ENCODE measurements around the gene SERPINE2.
"Not testable (repeated sequence)": the region's sequence is repeated elsewhere in the genome, so short reads cannot be mapped to it uniquely, and the experiment has no call there.

Gene SERPINE2

DNA sequence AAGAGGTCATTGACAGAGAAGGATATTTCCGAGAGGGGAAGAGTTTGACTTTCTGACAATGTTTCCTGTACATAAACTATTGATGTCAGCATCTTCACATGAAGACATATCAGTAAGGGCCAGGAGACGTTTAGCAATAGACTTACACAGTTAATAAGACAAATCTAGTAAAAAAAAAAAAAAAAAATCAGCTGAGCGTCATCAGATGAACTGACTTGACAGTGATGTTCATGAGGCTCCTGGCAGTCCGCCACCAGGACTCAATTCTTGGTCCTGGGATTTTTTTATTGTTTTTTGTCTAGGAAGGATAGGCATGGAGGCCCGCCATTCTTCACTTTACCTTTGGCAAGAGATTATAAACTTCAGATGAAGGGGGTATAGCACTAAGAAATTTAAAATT is 67.4 kb downstream of the SERPINE2 start:
- FAIRE-seq, result no peak

DNA sequence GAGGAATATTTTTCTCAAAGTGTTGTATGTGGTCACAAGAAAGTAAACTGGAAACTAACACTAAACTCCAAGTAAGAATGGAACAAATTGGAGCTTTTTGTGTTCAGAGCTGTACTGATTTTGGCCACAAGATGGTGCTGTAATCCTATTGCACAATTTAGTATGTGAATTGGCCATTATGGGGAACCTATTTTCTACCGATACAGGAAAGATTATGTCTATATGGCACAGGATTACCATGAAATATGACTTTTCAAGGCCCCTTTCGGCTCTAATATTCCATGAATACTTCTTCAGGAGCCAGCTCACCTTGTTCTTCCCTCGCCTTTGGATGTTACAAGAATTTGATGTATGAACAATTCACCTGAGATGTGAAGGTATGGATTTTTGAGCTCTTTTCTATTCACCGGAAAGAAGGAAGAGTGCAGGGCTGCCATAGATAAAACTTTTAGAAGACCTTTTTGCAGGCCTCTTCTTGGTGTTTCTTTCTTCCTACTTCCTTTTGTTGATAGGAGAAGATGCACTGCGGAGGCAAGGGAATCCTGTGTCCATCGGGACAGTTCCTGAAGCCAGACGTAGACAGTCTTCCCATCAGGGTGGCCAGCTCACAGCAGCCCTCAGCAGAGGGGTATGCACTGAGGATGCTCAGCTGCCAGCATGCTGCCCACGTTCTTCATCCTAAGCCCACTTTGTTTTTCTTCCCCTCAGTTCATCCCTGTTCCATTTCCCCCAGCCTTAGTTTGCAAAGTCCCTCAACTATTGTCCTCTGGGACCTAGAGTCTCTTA is 68.5 kb downstream of the SERPINE2 start:
- peak; percentile 98 for FAIRE-seq

DNA sequence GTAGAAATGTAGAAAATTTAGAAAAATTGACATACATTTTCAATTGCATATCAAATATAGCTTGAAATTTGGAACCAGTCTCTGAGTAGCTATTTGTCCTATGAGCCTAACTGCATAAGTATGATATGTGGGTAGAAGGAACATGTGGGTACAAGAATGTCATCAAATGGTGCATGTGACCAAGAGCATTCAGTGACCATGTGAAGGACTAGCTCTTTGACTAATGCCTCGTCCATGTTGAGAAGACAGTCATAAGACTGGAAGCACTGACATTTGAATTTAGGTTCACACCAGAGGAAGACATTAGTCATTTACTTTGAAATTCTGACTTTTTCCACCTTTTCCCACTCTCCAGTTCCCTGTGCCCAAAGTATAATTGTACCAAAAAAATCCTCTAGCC is 69.2 kb downstream of the SERPINE2 start:
- no peak for FAIRE-seq

GRCh38 chr2:223969315-223969714 is 69.8 kb downstream of the SERPINE2 start:
- no peak for FAIRE-seq

DNA sequence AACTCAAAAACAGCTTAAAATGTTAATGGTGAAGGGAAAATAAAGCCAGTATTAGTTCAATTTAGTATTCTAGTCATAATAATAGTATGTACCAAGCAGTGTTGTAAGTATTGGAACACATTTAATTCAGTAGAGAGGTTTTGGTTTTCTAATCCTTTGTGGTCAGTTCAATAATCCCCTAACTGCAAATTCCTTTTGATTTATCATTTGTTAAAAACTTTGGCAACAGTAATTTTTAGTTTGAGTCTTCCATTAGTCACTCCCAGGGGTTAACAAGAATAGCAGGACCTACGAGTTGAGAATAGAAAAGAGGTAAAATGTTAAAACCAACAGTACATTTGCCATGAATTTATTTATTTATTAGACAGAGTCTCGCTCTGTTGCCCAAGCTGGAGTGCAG is 71.1 kb downstream of the SERPINE2 start:
- FAIRE-seq, result no peak

DNA sequence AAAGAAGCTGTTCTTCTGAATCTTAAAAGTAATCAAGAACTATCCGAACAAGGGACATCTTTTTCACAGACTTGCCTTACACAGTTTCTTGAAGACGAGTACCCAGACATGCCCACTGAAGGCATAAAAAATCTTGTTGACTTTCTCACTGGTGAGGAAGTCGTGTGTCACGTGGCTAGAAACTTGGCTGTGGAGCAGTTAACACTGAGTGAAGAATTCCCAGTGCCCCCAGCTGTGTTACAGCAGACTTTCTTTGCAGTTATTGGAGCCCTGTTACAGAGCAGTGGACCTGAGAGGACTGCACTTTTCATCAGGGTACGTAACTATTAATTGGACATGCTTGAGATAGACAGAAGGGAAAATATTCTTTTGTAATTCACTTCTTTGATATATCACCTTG is 79.4 kb downstream of the SERPINE2 start:
- FAIRE-seq, result no peak

DNA sequence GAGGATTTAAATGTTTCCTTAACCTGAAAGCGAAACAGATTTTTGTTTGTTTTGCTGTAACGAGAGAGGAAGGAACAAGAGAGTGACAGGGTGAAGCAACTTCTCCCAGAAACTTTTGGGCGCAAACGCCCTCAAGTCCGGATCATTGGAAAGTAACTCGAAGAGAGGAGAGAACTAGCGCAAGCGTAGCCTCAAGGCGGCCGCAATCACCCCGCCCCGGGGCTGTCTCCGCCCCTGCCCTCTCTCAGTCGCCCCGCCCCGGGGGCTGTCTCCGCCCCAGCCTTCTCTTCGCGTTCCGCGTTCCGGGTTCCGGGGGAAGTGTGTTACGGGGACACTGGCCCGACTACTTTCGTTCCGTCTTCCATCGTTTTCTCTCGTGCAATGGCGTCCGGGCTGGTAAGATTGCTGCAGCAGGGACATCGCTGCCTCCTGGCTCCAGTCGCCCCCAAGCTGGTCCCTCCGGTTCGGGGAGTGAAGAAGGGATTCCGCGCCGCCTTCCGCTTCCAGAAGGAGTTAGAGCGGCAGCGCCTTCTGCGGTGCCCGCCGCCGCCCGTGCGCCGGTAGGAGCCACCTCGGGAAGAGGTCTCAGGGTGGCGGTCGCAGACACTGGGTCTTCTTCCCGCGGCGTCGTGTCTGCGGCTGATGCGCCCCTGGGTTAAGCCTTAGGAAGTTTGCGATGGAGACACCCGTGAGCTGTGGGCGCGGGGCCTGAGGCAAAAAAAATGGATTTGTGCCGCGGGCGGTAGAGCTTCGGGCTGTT is 81.8 kb downstream of the SERPINE2 start, which contains the start of gene MRPL44:
Gene MRPL44 (plus strand): TSS at position 372 of the 760 bp plus-strand sequence. CDS start 10 bp downstream, at position 382.
- peak; percentile 96 for FAIRE-seq

DNA sequence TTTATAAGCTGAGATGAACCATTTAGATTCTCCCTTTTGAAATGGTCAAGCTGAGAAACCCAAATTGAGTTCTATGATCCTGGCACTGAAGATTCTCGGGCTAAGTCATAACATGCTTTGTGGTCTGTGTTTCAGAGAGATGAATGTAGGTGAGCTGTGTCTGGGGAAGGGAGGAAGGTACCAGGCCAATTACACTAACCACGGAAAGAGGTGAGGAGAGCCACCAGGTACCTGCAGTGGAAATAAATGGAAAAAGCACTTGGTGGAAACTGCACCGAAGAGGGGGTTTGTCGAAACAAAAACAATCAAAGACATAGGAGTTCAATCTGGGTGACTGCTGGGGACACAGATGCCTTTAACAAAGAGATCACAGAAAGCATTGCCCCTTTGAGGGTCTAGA is 82.8 kb downstream of the SERPINE2 start:
- FAIRE-seq, result no peak

DNA sequence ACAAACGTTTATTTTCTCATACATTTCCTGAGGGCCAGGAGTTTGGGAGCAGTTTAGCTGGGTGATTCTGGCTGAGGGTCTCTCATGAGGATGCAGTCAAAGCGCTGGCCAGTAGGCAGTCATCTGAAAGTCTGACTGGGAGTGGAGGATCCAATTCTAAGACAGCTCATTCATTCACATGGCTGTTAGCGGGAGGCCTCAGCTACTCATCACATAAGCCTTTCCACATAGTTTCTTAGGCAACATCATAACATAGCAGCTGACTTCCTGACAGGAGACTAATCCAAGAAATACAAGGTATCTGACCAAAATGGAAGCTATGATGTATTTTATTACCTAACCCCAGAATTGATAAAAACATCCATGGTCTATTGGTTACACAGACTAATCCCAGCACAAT is 84.7 kb downstream of the SERPINE2 start:
- no peak for FAIRE-seq

DNA sequence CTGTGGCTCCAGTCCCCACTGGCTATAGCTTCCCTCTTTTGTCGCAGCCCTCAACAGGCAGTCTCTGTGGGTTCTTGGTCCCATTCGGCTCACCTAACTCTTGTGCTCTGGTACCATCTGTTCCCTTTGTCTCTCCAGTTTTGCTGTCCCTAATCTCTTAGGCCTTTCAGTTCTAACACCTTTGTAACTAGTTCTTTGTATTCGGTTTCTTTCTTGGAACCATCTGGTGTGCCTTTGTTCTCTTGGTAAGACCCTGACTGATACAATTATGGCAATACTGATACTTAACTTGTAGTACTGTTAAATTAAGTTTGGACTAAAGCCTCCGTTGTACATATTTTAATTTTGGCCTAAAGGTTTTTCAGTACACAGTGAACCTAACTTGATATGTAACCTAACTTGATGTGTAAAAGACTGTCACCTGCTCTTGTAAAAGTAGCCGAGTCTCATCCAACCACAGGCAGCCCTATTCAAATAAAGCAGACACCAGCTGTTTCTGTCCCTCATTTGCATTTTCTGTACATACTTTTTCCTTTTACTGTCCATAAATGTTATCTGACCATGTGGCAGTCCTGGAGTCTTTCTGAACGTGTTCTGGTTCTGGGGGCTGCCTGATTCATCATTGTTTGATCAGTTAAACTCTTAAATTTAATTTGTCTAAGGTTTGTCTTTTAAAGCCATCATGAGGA is 86.7 kb downstream of the SERPINE2 start:
- FAIRE-seq, result no peak

DNA sequence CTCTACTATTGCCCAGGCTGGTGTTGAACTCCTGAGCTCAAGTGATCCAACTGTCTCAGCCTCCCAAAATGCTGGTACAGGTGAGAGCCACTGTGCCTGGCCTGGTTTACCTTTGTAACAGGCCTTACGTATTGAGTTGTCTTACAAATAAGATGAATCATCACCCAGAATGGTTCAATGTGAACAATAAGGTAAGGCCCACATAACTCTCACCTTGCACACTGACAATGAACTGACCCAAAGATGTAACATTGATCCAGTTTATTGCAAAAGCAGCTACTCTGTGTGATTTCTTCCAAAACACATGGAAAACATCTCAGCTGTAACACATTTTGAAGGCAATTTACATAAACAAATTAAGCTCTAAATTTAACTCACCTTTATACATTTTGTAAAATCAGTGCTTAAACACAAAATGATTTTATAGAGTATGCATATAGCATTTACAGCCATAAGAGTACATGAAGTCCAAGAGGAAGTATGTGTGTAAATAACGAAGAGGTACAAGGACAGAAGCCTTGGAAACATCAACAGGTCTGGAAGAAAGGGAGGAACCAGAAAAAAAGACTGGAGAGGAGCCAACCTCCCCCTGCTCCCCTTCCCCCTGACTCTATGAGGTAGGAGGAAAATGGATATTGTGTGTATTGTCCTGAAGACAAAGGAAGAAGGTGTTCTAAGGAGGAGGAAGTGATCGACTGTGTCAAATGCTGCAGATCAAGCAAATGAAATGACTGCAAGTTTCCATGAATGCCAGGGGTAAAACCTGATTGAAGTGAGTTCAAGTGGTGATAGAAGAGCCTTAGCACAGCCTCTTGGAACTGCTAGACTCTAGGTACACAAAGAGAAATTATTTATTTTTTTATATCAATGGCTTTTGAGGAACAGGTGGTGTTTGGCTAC is 88.4 kb downstream of the SERPINE2 start:
- FAIRE-seq, result no peak

GRCh38 chr2:223949241-223949840 is 89.7 kb downstream of the SERPINE2 start:
- FAIRE-seq, result no peak

- no peak for FAIRE-seq
These were observed 91.3 kb downstream of the SERPINE2 start for GRCh38 chr2:223947711-223948205.

DNA sequence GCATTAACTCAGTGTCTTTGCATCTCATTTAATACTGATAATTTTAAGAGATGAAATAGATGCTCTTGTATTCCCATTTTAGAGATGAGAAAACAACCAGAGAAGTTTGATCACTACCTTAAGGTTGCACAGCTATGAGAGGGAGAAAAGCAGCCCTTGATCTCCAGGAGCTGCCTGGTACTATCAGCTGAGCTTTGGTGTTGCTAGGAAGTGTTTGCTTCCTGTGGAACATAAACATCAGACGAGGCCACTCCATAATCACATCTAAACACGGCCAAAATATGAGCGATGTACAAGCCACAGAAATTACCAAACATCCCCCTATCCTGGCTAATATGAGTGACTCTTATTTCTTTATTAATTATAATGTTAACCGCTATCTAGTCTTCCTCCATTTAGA is 93.3 kb downstream of the SERPINE2 start:
- no peak for FAIRE-seq

GRCh38 chr2:223944703-223945531 is 94.2 kb downstream of the SERPINE2 start, which contains the start of gene WDFY1:
Gene WDFY1 (minus strand): TSS chr2:223945335. CDS start chr2:223945284, 51 bp downstream.
- no peak for FAIRE-seq

- no peak for FAIRE-seq
These were observed 94.9 kb downstream of the SERPINE2 start for GRCh38 chr2:223944166-223944702.

- no peak for FAIRE-seq
These were observed 95.5 kb downstream of the SERPINE2 start for GRCh38 chr2:223943561-223944008.

- no peak for FAIRE-seq
These were observed 96.0 kb downstream of the SERPINE2 start for GRCh38 chr2:223943135-223943534.

- no peak for FAIRE-seq
These were observed 97.4 kb downstream of the SERPINE2 start for GRCh38 chr2:223941579-223942277.

DNA sequence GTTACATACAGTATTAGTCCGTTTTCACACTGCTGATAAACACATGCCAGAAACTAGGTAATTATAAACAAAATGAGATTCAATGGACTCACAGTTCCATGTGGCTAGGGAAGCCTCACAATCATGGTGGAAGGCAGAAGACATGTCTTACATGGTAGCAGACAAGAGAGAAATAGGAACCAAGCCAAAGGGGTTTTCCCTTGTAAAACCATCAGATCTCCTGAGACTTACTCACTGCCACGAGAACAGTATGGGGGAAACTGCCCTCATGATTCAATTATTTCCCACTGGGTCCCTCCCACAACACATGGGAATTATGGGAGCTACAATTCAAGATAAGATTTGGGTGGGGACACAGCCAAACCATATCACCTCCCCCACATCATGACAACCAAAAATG is 99.6 kb downstream of the SERPINE2 start:
- FAIRE-seq, result not testable (repeated sequence)

Data from A204.1 (cell line).